HepG2 (cell line): ENCODE results near the gene SLC9A9. TPM values are rescaled to one million over a fixed set of nuclear protein-coding genes. Genes with fewer than 3 reads are reported as not detected.

ENCODE experiments used
- ATAC-seq: fragments of 200-7000 bp; cut with Tn5 transposase; 3 replicates; pipeline ENCODE4 v1.9.1; 2020; ENCODE audit warnings: mild to moderate bottlenecking, moderate library complexity
- BruUV-seq: library from RNA; stranded (reverse); fragments of 400-500 nt; replicated peaks from 2 replicates; lab custom pipeline; 2021; lab: Mats Ljungman, UMichigan
- CTCF ChIA-PET: fragments of 300-600 bp; formaldehyde crosslinking; extraction: SDS; loops from one replicate; lab custom pipeline; 2021; ENCODE audit warnings: low total read pairs, inconsistent platforms, low intra/inter-chr PET ratio; lab: Yijun Ruan, JAX
- POLR2A ChIA-PET: fragments of 350-600 bp; sonication (Branson Sonifier 250); formaldehyde crosslinking; loops from one replicate; lab custom pipeline; 2020; ENCODE audit warnings: antibody characterized with exemption, inconsistent platforms; lab: Yijun Ruan, JAX
- DNase-seq: peaks from one replicate; pipeline ENCODE4 v3.0.0-alpha.2; 2015; ENCODE audit warnings: low spot score
- FAIRE-seq: peaks from 3 replicates; lab custom pipeline; 2011; peaks lifted over from hg19 to GRCh38; lab: Jason Lieb, UNC
- H2AFZ ChIP-seq: one replicate; pipeline ENCODE4 v1.6.1; 2011; ENCODE audit warnings: low read length, inconsistent platforms
- H3K27ac ChIP-seq: fragments of 300-600 bp; 3 replicates; pipeline ENCODE4 v1.8.0; 2011; ENCODE audit warnings: mixed run types, mild to moderate bottlenecking, mixed read lengths, low read length, inconsistent platforms; ENCODE audit not compliant: insufficient read depth; ENCODE audit errors: extremely low read length
- H3K27me3 ChIP-seq, 2 experiments: fragments of 200-600 bp in 1 of 2; 2 replicates in 1 of 2; 3 replicates in 1 of 2; pipeline versions ENCODE4 v1.6.0 to v1.8.0; 2011; ENCODE audit warnings: low read length in 2 of 2, mild to moderate bottlenecking in 2 of 2, moderate library complexity in 2 of 2, inconsistent platforms in 1 of 2; ENCODE audit not compliant: insufficient read depth in 2 of 2, control insufficient read depth in 1 of 2
- H3K36me3 ChIP-seq, 2 experiments: fragments of 200-600 bp in 1 of 2; replicated peaks in 1 of 2; 2 replicates in 1 of 2; 3 replicates in 1 of 2; pipeline versions ENCODE4 v1.5.1 to v1.8.0; 2011; ENCODE audit warnings: low read length in 2 of 2, inconsistent platforms in 1 of 2; ENCODE audit not compliant: insufficient read depth in 2 of 2, control insufficient read depth in 1 of 2
- H3K4me1 ChIP-seq: 2 replicates; pipeline ENCODE4 v1.5.1; 2012; ENCODE audit warnings: low read length, inconsistent platforms; ENCODE audit not compliant: insufficient read depth
- H3K4me2 ChIP-seq: 2 replicates; pipeline ENCODE4 v1.6.0; 2011; ENCODE audit warnings: low read depth, low read length, inconsistent platforms
- H3K4me3 ChIP-seq, 3 experiments: fragments of 200-600 bp in 1 of 3; sonication (generic), shearing (Covaris generic) in 1 of 3; replicated peaks in 1 of 3; 2 replicates each; pipeline ENCODE4 v1.5.1; 2011 to 2016; ENCODE audit warnings: low read length in 3 of 3, inconsistent platforms in 2 of 3, low read depth in 2 of 3, mild to moderate bottlenecking in 2 of 3, control low read depth in 1 of 3, mixed read lengths in 1 of 3; ENCODE audit not compliant: insufficient read depth in 1 of 3
- H3K79me2 ChIP-seq: one replicate; pipeline ENCODE4 v1.6.1; 2011; ENCODE audit warnings: low read length, inconsistent platforms; ENCODE audit not compliant: insufficient read depth
- H3K9ac ChIP-seq: 2 replicates; pipeline ENCODE4 v1.6.0; 2011; ENCODE audit warnings: mild to moderate bottlenecking, low read depth, low read length, inconsistent platforms; ENCODE audit not compliant: insufficient read depth
- H3K9me3 ChIP-seq: 2 replicates; pipeline ENCODE4 v1.5.1; 2012; ENCODE audit warnings: mild to moderate bottlenecking, low read length
- H4K20me1 ChIP-seq: 2 replicates; pipeline ENCODE4 v1.6.0; 2011; ENCODE audit warnings: inconsistent platforms, mild to moderate bottlenecking, low read length, moderate library complexity; ENCODE audit not compliant: insufficient read depth
- HNRNPLL ChIP-seq: fragments of 200-400 bp; formaldehyde crosslinking; IDR thresholded peaks from 2 replicates; pipeline ENCODE4 v1.6.1; 2017; ENCODE audit warnings: mild to moderate bottlenecking, low read depth, low read length; ENCODE audit not compliant: poor library complexity, severe bottlenecking
- HOXA7 ChIP-seq: sonication (generic); formaldehyde crosslinking; IDR thresholded peaks from 2 replicates; pipeline ENCODE4 v1.8.1; 2022; ENCODE audit warnings: mild to moderate bottlenecking, missing genetic modification reagents, moderate library complexity
- JUNB ChIP-seq: sonication (generic); formaldehyde crosslinking; IDR thresholded peaks from 2 replicates; pipeline ENCODE4 v1.8.0; 2022; ENCODE audit warnings: missing genetic modification reagents, mild to moderate bottlenecking, borderline replicate concordance
- PREB ChIP-seq: sonication (generic); formaldehyde crosslinking; IDR thresholded peaks from 2 replicates; pipeline ENCODE4 v1.4.0; 2020; ENCODE audit warnings: missing genetic modification reagents
- TOPORS ChIP-seq: sonication (generic); formaldehyde crosslinking; IDR thresholded peaks from 2 replicates; pipeline ENCODE4 v1.8.0; 2023; ENCODE audit warnings: mild to moderate bottlenecking, missing genetic modification reagents
- ZNF17 ChIP-seq: sonication (generic); formaldehyde crosslinking; IDR thresholded peaks from 2 replicates; pipeline ENCODE4 v1.5.0; 2020; ENCODE audit warnings: mild to moderate bottlenecking, missing genetic modification reagents
- ZNF646 ChIP-seq: sonication (generic); formaldehyde crosslinking; IDR thresholded peaks from 2 replicates; pipeline ENCODE4 v1.9.0; 2021; ENCODE audit warnings: mild to moderate bottlenecking, missing genetic modification reagents
- ZNF777 ChIP-seq: sonication (generic); formaldehyde crosslinking; IDR thresholded peaks from 2 replicates; pipeline ENCODE4 v1.4.0; 2020; ENCODE audit warnings: missing genetic modification reagents
- ZNF850 ChIP-seq: sonication (generic); formaldehyde crosslinking; conservative IDR thresholded peaks from 2 replicates; pipeline ENCODE4 v1.9.0; 2021; ENCODE audit warnings: mild to moderate bottlenecking, missing genetic modification reagents
- WGBS: methylation state at CpG from one replicate; pipeline ENCODE4 v1.1.6; 2017; ENCODE audit warnings: low lambda C conversion rate; 5-methylcytosine and 5-hydroxymethylcytosine counted together
- in situ Hi-C: cut with HindIII; loops from 2 replicates; pipeline ENCODE4 v1.10.0; 2017; ENCODE audit warnings: low pct_unique_long_range_greater_than_20kb; ENCODE audit not compliant: extremely low pct_ligation_motif_present
- intact Hi-C: fragments of 100-400 bp; cut with micrococcal nuclease; formaldehyde crosslinking; loops from one replicate; pipeline ENCODE4 v1.10.0; 2022; ENCODE audit not compliant: unreplicated experiment
- polyA plus RNA-seq, 8 experiments: library from polyadenylated mRNA; depleted of rRNA in 3 of 8; stranded (reverse) in 7 of 8; unstranded in 1 of 8; fragments of >200 nt; fragmentation: Illumina TruSeq in 4 of 8; extraction: Trizol in 4 of 8; gene quantifications; 2 replicates each; pipeline versions ENCODE4 v1.2.1 to v1.2.3, GENCODE V29; 2011 to 2016; ENCODE audit warnings: low read depth in 4 of 8, missing spikeins in 1 of 8, mixed read lengths in 1 of 8; ENCODE audit not compliant: insufficient read depth in 1 of 8
- total RNA-seq, 5 experiments: library from RNA; depleted of rRNA; stranded (reverse); fragments of >200 nt; fragmentation: Illumina TruSeq; extraction: Trizol; gene quantifications; 2 replicates each; pipeline ENCODE4 v1.2.3, GENCODE V29; 2016; ENCODE audit warnings: low read depth in 1 of 5

Gene SLC9A9
- total and polyA plus RNA-seq, 2 of the 13 experiments (the other 11 are each of a cell fraction or from before 2014, with no cell fraction given): not detected

GRCh38 chr3:143727391-143727790 is 120.9 kb downstream of the SLC9A9 start (continued):
- no peak for TF ChIP-seq ZNF850 (CRISPR knock-in tag)
- TF ChIP-seq, all 625 proteins: peak for 0

GRCh38 chr3:143726727-143727126 is 121.5 kb downstream of the SLC9A9 start:
- WGBS: 0% methylated on average over 1 of the region's 1 CpG
- intact Hi-C loops (no loop called here), in situ Hi-C loops (no loop called here)
- Histone ChIP-seq H3K27me3 (no peaks in the 10 kb centered on the region), H3K36me3 (no peaks in the 10 kb centered on the region), H3K4me3 (no peak overlapping the region), H3K27ac (no peak overlapping the region), H4K20me1 (no peaks in the 10 kb centered on the region), H3K4me2 (no peak overlapping the region), H3K9me3 (no peaks in the 10 kb centered on the region), H3K79me2 (no peaks in the 10 kb centered on the region), H3K4me1 (no peaks in the 10 kb centered on the region), H2AFZ (no peak overlapping the region), H3K9ac (no peak overlapping the region)
- CTCF ChIA-PET: no interaction called here
- ATAC-seq: no peak
- no peak for TF ChIP-seq TOPORS
- no peak for TF ChIP-seq ZNF17 (CRISPR knock-in tag)
- no peak for TF ChIP-seq ZNF777 (CRISPR knock-in tag)
- no peak for TF ChIP-seq PREB
- BruUV-seq: no TSS peak
- POLR2A ChIA-PET: no interaction called here
- DNase-seq: no peak
- FAIRE-seq: no peak

- H3K9ac ChIP-seq: no peak overlapping the region
- no peak overlapping the region for H3K4me2 ChIP-seq
- no peaks in the 10 kb centered on the region for H4K20me1 ChIP-seq
- intact Hi-C loops (no loop called here), in situ Hi-C loops (no loop called here)
- no TSS peak for BruUV-seq
- no peaks in the 10 kb centered on the region for H3K4me1 ChIP-seq
- ChIA-PET POLR2A (no interaction called here), CTCF (no interaction called here)
- no peak overlapping the region for H3K27ac ChIP-seq
- ATAC-seq: no peak
- no peak for FAIRE-seq
- WGBS: 0% methylated on average over 2 of the region's 2 CpGs
- no peaks in the 10 kb centered on the region for H3K9me3 ChIP-seq
- H3K36me3 ChIP-seq: no peaks in the 10 kb centered on the region
- no peaks in the 10 kb centered on the region for H3K27me3 ChIP-seq
- no peak overlapping the region for H2AFZ ChIP-seq
- H3K4me3 ChIP-seq: no peak overlapping the region
- DNase-seq: no peak
- no peaks in the 10 kb centered on the region for H3K79me2 ChIP-seq
- TF ChIP-seq HNRNPLL: no peak
- TF ChIP-seq ZNF646 (CRISPR knock-in tag): no peak
- TF ChIP-seq JUNB: no peak
- TF ChIP-seq HOXA7 (CRISPR knock-in tag): no peak
Measured at GRCh38 chr3:143720381-143720780, 127.9 kb downstream of the SLC9A9 start.
